Measurements from ENCODE around the gene SYNE2. TPM values are rescaled to one million over a fixed set of nuclear protein-coding genes. Genes with fewer than 3 reads are reported as not detected.

Gene SYNE2
- total RNA-seq, 1 donor from 2014 or later = 28.4 TPM

DNA sequence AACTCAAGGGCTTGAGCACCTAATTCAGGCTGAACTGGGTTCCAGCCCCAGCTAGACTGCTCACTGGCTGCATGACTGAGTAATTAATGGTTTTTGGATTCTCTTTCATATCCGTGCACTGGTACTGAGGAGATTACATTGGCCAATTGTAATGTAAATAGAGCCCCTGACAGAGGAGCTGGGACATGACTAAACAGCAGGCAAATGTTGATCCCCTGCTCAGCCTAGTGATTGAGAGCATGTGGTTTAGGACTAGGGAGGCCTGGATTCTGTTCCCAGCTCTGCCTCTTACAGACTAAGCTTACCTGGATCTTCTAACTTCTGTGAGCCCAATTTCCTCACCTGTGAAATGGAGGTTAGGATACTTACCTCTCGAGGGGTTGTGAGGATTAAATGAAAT lies 237.1 kb downstream of the SYNE2 start:
- Mint-ChIP-seq H3K4me3 (ENCODE audit: unreplicated experiment) (no peak overlapping the region), H3K27ac (ENCODE audit: unreplicated experiment) (no peak overlapping the region), H3K36me3 (ENCODE audit: unreplicated experiment) (peaks cover 8% of the 10 kb centered on the region)

DNA sequence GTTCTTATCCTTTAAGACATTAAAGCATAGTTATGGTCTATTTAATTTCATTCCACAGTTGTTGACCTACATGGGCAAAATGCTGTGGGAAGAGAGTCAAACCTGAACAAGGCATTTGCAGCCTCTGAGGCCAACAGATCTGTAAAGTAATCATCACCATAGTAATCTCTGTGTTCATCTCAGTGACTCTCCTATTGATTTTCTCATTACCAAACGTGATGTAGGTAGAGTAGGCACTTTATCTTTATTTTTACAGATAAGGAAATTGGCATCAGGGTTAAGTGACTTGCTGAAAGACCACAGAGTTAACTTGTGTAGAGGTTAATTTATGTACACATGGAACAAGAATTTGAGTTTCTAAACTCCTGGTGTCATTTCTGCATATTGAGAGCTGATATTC lies 238.4 kb downstream of the SYNE2 start:
- Mint-ChIP-seq H3K4me1 (ENCODE audit: unreplicated experiment) (peaks cover 21% of the 10 kb centered on the region), H3K4me3 (ENCODE audit: unreplicated experiment) (no peak overlapping the region), H3K36me3 (ENCODE audit: unreplicated experiment) (peaks cover 8% of the 10 kb centered on the region), H3K9me3 (ENCODE audit: unreplicated experiment) (no peaks in the 10 kb centered on the region), H3K27me3 (ENCODE audit: unreplicated experiment) (no peaks in the 10 kb centered on the region), H3K27ac (ENCODE audit: unreplicated experiment) (no peak overlapping the region)
- TF ChIP-seq, protein P1, sequence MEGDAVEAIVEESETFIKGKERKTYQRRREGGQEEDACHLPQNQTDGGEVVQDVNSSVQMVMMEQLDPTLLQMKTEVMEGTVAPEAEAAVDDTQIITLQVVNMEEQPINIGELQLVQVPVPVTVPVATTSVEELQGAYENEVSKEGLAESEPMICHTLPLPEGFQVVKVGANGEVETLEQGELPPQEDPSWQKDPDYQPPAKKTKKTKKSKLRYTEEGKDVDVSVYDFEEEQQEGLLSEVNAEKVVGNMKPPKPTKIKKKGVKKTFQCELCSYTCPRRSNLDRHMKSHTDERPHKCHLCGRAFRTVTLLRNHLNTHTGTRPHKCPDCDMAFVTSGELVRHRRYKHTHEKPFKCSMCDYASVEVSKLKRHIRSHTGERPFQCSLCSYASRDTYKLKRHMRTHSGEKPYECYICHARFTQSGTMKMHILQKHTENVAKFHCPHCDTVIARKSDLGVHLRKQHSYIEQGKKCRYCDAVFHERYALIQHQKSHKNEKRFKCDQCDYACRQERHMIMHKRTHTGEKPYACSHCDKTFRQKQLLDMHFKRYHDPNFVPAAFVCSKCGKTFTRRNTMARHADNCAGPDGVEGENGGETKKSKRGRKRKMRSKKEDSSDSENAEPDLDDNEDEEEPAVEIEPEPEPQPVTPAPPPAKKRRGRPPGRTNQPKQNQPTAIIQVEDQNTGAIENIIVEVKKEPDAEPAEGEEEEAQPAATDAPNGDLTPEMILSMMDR (IDR thresholded peaks at IDR 0.05) = no peak
- DNase-seq (ENCODE audit: extremely low spot score, unreplicated experiment) = no peak

More for the DNA sequence above, 237.1 kb downstream of the SYNE2 start:
- Mint-ChIP-seq H3K4me1 (ENCODE audit: unreplicated experiment) (peaks cover 10% of the 10 kb centered on the region), H3K27me3 (ENCODE audit: unreplicated experiment) (no peaks in the 10 kb centered on the region), H3K9me3 (ENCODE audit: unreplicated experiment) (no peaks in the 10 kb centered on the region)
- TF ChIP-seq, protein P1 (IDR thresholded peaks at IDR 0.05) = no peak
- no peak for DNase-seq (ENCODE audit: extremely low spot score, unreplicated experiment)

DNA sequence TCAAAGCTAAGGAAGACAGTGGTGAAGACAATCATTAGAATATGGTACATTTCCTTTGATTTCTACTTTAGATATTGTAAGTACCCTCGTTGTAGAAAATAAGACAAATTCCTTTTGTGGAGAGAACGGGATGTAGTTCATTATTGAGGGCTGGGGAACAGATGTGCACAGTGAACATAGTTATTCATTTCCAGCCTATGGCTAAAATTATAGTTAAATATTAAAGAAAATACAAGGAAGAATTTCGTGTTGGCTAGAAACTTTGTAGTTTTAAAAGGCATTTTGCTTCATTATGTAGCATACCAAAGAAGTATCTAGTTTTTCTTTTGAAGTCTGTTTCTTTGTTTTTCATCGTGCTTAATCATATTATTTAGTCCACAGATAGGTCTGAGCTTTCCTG lies 239.5 kb downstream of the SYNE2 start:
- no peak overlapping the region for H3K4me3 Mint-ChIP-seq (ENCODE audit: unreplicated experiment)
- H3K4me1 Mint-ChIP-seq (ENCODE audit: unreplicated experiment) = peaks cover 21% of the 10 kb centered on the region
- H3K27me3 Mint-ChIP-seq (ENCODE audit: unreplicated experiment) = no peaks in the 10 kb centered on the region
- no peak for DNase-seq (ENCODE audit: extremely low spot score, unreplicated experiment)
- TF ChIP-seq, protein P1 (IDR thresholded peaks at IDR 0.05) = no peak
- no peaks in the 10 kb centered on the region for H3K9me3 Mint-ChIP-seq (ENCODE audit: unreplicated experiment)
- no peak overlapping the region for H3K27ac Mint-ChIP-seq (ENCODE audit: unreplicated experiment)
- peaks cover 9% of the 10 kb centered on the region for H3K36me3 Mint-ChIP-seq (ENCODE audit: unreplicated experiment)

DNA sequence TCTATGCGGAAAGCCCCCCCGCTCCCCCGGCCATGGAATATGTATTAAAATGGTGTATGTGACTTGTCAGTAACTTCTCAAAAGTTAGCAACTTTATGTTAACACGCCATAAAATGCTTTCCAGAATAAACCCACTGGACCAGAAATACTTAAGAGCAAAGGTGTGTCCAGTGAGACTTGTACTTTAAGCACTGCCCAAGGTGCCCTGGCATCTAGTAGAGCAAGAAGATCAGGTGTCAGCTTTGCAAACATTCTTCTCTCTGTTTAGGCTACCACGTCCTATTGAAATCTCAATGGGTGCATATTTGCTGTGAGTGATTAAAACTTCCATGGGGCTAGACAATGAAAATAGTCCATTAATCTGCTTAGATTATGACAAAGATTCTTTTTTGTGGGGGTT lies 240.1 kb downstream of the SYNE2 start:
- Mint-ChIP-seq H3K36me3 (ENCODE audit: unreplicated experiment) (peaks cover 14% of the 10 kb centered on the region), H3K9me3 (ENCODE audit: unreplicated experiment) (no peaks in the 10 kb centered on the region), H3K27ac (ENCODE audit: unreplicated experiment) (no peak overlapping the region), H3K4me1 (ENCODE audit: unreplicated experiment) (peaks cover 21% of the 10 kb centered on the region), H3K27me3 (ENCODE audit: unreplicated experiment) (no peaks in the 10 kb centered on the region), H3K4me3 (ENCODE audit: unreplicated experiment) (no peak overlapping the region)
- TF ChIP-seq, protein P1 (IDR thresholded peaks at IDR 0.05) = no peak
- no peak for DNase-seq (ENCODE audit: extremely low spot score, unreplicated experiment)

DNA sequence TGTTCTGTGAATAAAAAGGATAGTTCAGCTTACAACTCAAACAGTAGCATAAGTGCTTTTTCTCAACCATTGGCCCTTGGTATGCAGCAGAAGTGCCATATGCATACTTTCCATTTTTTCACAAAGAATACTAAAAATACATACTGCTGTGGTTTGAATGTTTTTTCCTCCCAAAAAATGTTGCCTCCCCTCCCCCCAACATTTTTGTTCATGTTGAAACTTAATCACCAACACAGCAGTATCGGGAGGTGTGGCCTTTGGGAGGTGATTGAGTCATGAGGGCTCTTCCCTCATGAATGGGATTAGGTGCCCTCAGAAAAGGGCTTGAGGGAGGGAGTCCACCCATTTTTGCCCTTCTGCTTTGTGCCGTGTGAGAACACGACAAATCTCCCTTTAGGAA lies 242.8 kb downstream of the SYNE2 start:
- no peak for DNase-seq (ENCODE audit: extremely low spot score, unreplicated experiment)
- TF ChIP-seq, protein P1 (IDR thresholded peaks at IDR 0.05) = no peak
- Mint-ChIP-seq H3K4me1 (ENCODE audit: unreplicated experiment) (peaks cover 21% of the 10 kb centered on the region), H3K4me3 (ENCODE audit: unreplicated experiment) (no peak overlapping the region), H3K27me3 (ENCODE audit: unreplicated experiment) (no peaks in the 10 kb centered on the region), H3K36me3 (ENCODE audit: unreplicated experiment) (peaks cover 19% of the 10 kb centered on the region), H3K27ac (ENCODE audit: unreplicated experiment) (peak overlapping the region; percentile 79), H3K9me3 (ENCODE audit: unreplicated experiment) (no peaks in the 10 kb centered on the region)

Data from osteocyte (in vitro differentiated cells).